Measurements from ENCODE around the gene SUGP1. TPM values are rescaled to one million over a fixed set of nuclear protein-coding genes. Genes with fewer than 3 reads are reported as not detected.

Gene SUGP1
- total and polyA plus RNA-seq, 2 of the 4 experiments (the other 2 are of a cell fraction), result 33.2 to 35.8 TPM

DNA sequence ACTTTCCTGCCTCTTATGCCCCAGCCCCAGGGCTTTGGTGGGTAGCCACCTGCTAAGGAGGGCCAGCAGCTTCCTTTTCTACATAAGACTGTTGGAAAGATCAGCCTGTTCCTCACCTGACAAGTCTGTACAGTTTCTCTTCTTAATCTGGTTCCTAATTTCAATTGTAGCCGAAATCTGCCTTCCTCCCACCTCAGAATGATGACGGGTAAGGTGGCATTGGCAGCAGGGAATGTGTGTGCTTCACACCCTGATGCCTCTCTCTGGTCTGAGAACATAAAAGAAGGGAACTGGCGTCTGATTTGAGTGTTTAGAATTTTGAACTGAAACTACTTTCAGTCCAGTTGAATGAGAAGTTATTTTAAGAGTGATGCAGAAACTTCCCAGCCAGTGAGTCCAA, 16.3 kb upstream of the SUGP1 start:
- Histone ChIP-seq H4K8ac (ENCODE audit: low read depth in 2 of 2, low read length in 2 of 2) (no peak overlapping the region), H4K20me1 (ENCODE audit: insufficient read depth, low read length) (peaks cover 38% of the 10 kb centered on the region), H3K27me3 (ENCODE audit: control insufficient read depth, insufficient read depth, low read length) (no peaks in the 10 kb centered on the region), H3K4ac (ENCODE audit: low read depth, low read length) (no peak overlapping the region), H2AK9ac (replicated peaks; ENCODE audit: low read depth, low read length, poor library complexity) (no peak overlapping the region), H3K4me3 (ENCODE audit: insufficient read depth, low read depth, low read length) (no peak overlapping the region), H2AFZ (replicated peaks; ENCODE audit: low read length, poor library complexity) (no peak overlapping the region), H3K36me3 (ENCODE audit: control insufficient read depth, insufficient read depth, low read length) (peaks cover 67% of the 10 kb centered on the region), H2BK20ac (ENCODE audit: low read depth, low read length) (no peak overlapping the region), H3K23ac (ENCODE audit: low read depth, low read length) (no peak overlapping the region), H3K56ac (ENCODE audit: extremely low read depth, insufficient read depth, low read length) (no peak overlapping the region), H4K5ac (ENCODE audit: low read depth, low read length) (no peak overlapping the region), H3K4me1 (ENCODE audit: control insufficient read depth, insufficient read depth, low read length) (no peaks in the 10 kb centered on the region), H3K14ac (replicated peaks; ENCODE audit: low read depth, low read length) (no peak overlapping the region), H3K27ac (ENCODE audit: insufficient read depth, low read length) (no peak overlapping the region), H3K4me2 (ENCODE audit: low read depth, low read length) (no peak overlapping the region), H4K91ac (ENCODE audit: insufficient read depth, low read depth, low read length) (no peak overlapping the region), H3K9me3 (ENCODE audit: control insufficient read depth, insufficient read depth, low read length) (no peaks in the 10 kb centered on the region), H3K9me1 (ENCODE audit: insufficient read depth, low read length) (no peaks in the 10 kb centered on the region), H2BK120ac (ENCODE audit: low read depth, low read length) (no peak overlapping the region), H2BK15ac (ENCODE audit: low read depth, low read length) (no peak overlapping the region), H3K9ac (ENCODE audit: low read depth, low read length) (no peak overlapping the region), H3K18ac (ENCODE audit: low read depth, low read length) (no peak overlapping the region), H2BK5ac (ENCODE audit: low read depth, low read length, poor library complexity, severe bottlenecking) (no peak overlapping the region), H2AK5ac (ENCODE audit: low read depth, low read length) (no peak overlapping the region), H3K79me1 (ENCODE audit: low read depth in 1 of 2, low read length in 2 of 2) (peaks cover 18 to 37% of the 10 kb centered on the region in 2 experiments)
- in situ Hi-C loops (cut with MboI; ENCODE audit: low sequenced_read_pairs) (no loop called here), intact Hi-C loops (cut with micrococcal nuclease) (no loop called here), dilution Hi-C loops (cut with HindIII; ENCODE audit: low sequenced_read_pairs, unreplicated experiment) (no loop called here)
- no TSS peak for BruUV-seq (replicated peaks)
- ChIA-PET POLR2A (ENCODE audit: unreplicated experiment) (no interaction called here), CTCF (no interaction called here)
- TF ChIP-seq MAFK (IDR thresholded peaks at IDR 0.05; ENCODE audit: low read depth, low read length) (no peak), RFX5 (IDR thresholded peaks at IDR 0.05; ENCODE audit: low read depth, low read length) (no peak), CHD1 (IDR thresholded peaks at IDR 0.05; ENCODE audit: low read depth, low read length) (no peak), BHLHE40 (IDR thresholded peaks at IDR 0.05; ENCODE audit: low read depth, low read length) (no peak), RCOR1 (IDR thresholded peaks at IDR 0.05; ENCODE audit: insufficient replicate concordance, low read length) (no peak), SMC3 (IDR thresholded peaks at IDR 0.05; ENCODE audit: low read depth, low read length) (no peak), MXI1 (IDR thresholded peaks at IDR 0.05; ENCODE audit: borderline replicate concordance, low read depth, low read length) (no peak), MAZ (IDR thresholded peaks at IDR 0.05; ENCODE audit: borderline replicate concordance, low read depth, low read length) (no peak), NFE2L2 (IDR thresholded peaks at IDR 0.05; ENCODE audit: low read depth, low read length) (no peak), POLR2A (IDR thresholded peaks at IDR 0.05; ENCODE audit: low read depth, low read length) (no peak)
- TF ChIP-seq, protein P1, sequence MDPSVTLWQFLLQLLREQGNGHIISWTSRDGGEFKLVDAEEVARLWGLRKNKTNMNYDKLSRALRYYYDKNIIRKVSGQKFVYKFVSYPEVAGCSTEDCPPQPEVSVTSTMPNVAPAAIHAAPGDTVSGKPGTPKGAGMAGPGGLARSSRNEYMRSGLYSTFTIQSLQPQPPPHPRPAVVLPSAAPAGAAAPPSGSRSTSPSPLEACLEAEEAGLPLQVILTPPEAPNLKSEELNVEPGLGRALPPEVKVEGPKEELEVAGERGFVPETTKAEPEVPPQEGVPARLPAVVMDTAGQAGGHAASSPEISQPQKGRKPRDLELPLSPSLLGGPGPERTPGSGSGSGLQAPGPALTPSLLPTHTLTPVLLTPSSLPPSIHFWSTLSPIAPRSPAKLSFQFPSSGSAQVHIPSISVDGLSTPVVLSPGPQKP (IDR thresholded peaks at IDR 0.05; ENCODE audit: borderline replicate concordance, low read depth, low read length), result no peak
- TF ChIP-seq, protein P2, sequence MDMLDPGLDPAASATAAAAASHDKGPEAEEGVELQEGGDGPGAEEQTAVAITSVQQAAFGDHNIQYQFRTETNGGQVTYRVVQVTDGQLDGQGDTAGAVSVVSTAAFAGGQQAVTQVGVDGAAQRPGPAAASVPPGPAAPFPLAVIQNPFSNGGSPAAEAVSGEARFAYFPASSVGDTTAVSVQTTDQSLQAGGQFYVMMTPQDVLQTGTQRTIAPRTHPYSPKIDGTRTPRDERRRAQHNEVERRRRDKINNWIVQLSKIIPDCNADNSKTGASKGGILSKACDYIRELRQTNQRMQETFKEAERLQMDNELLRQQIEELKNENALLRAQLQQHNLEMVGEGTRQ (IDR thresholded peaks at IDR 0.05; ENCODE audit: low read depth, low read length), result no peak
- TF ChIP-seq, protein P3, sequence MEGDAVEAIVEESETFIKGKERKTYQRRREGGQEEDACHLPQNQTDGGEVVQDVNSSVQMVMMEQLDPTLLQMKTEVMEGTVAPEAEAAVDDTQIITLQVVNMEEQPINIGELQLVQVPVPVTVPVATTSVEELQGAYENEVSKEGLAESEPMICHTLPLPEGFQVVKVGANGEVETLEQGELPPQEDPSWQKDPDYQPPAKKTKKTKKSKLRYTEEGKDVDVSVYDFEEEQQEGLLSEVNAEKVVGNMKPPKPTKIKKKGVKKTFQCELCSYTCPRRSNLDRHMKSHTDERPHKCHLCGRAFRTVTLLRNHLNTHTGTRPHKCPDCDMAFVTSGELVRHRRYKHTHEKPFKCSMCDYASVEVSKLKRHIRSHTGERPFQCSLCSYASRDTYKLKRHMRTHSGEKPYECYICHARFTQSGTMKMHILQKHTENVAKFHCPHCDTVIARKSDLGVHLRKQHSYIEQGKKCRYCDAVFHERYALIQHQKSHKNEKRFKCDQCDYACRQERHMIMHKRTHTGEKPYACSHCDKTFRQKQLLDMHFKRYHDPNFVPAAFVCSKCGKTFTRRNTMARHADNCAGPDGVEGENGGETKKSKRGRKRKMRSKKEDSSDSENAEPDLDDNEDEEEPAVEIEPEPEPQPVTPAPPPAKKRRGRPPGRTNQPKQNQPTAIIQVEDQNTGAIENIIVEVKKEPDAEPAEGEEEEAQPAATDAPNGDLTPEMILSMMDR (conservative IDR thresholded peaks at IDR 0.05; ENCODE audit: low read depth, low read length), result no peak
- DNase-seq, result no peak
- no CpG with 5 or more reads among the region's 3 CpGs for WGBS, 2 experiments (ENCODE audit: extremely low coverage in 2 of 2, insufficient read length in 1 of 2)
- no peak for ATAC-seq (ENCODE audit: low read depth)

Data from IMR-90 (cell line).